Measurements from ENCODE around the gene CATSPERE.
A peak's percentile ranks its signal among the peaks of the same experiment; 100 is the strongest.
"Not testable (repeated sequence)": the region's sequence is repeated elsewhere in the genome, so short reads cannot be mapped to it uniquely, and the experiment has no call there.

Gene CATSPERE

GRCh38 chr1:244458781-244459180, 2.3 kb upstream of the CATSPERE start:
- Mint-ChIP-seq H3K27me3 (no peaks in the 10 kb centered on the region), H3K36me3 (peaks cover 9% of the 10 kb centered on the region), H3K4me1 (ENCODE audit: low read depth) (peaks cover 17% of the 10 kb centered on the region), H3K27ac (no peak overlapping the region), H3K9me3 (ENCODE audit: low read depth) (peaks cover 4% of the 10 kb centered on the region), H3K4me3 (no peak overlapping the region)

- H3K27me3 Mint-ChIP-seq: no peaks in the 10 kb centered on the region
- H3K27ac Mint-ChIP-seq: peak overlapping the region; percentile 25
- H3K36me3 Mint-ChIP-seq: peaks cover 6% of the 10 kb centered on the region
- peaks cover 15% of the 10 kb centered on the region for H3K4me1 Mint-ChIP-seq (ENCODE audit: low read depth)
- H3K9me3 Mint-ChIP-seq (ENCODE audit: low read depth): peaks cover 4% of the 10 kb centered on the region
- H3K4me3 Mint-ChIP-seq: peak overlapping the region; percentile 91
Observed at GRCh38 chr1:244460197-244460596, 876 bp upstream of the CATSPERE start.

- no peak overlapping the region for H3K27ac Mint-ChIP-seq
- H3K4me1 Mint-ChIP-seq (ENCODE audit: low read depth): no peaks in the 10 kb centered on the region
- H3K27me3 Mint-ChIP-seq: no peaks in the 10 kb centered on the region
- H3K4me3 Mint-ChIP-seq: no peak overlapping the region
- no peaks in the 10 kb centered on the region for H3K36me3 Mint-ChIP-seq
- H3K9me3 Mint-ChIP-seq (ENCODE audit: low read depth): no peaks in the 10 kb centered on the region
Observed at GRCh38 chr1:244466724-244467123, 5.7 kb downstream of the CATSPERE start.

GRCh38 chr1:244473059-244473605, 12.1 kb downstream of the CATSPERE start:
- Mint-ChIP-seq H3K4me1 (ENCODE audit: low read depth) (no peaks in the 10 kb centered on the region), H3K9me3 (ENCODE audit: low read depth) (peaks cover 5% of the 10 kb centered on the region), H3K36me3 (peaks cover 9% of the 10 kb centered on the region), H3K27ac (no peak overlapping the region), H3K27me3 (no peaks in the 10 kb centered on the region), H3K4me3 (no peak overlapping the region)

- H3K9me3 Mint-ChIP-seq (ENCODE audit: low read depth); H3K27ac Mint-ChIP-seq; H3K27me3 Mint-ChIP-seq; H3K4me3 Mint-ChIP-seq; H3K4me1 Mint-ChIP-seq (ENCODE audit: low read depth): not testable (repeated sequence)
- peaks cover 24% of the 10 kb centered on the region for H3K36me3 Mint-ChIP-seq
Observed at GRCh38 chr1:244484971-244485370, 23.9 kb downstream of the CATSPERE start.

- Mint-ChIP-seq H3K9me3 (ENCODE audit: low read depth) (no peaks in the 10 kb centered on the region), H3K36me3 (peaks cover 6% of the 10 kb centered on the region), H3K4me1 (ENCODE audit: low read depth) (no peaks in the 10 kb centered on the region), H3K27ac (no peak overlapping the region), H3K4me3 (no peak overlapping the region), H3K27me3 (no peaks in the 10 kb centered on the region)
Observed at GRCh38 chr1:244494653-244495052, 33.6 kb downstream of the CATSPERE start.

GRCh38 chr1:244496186-244496585, 35.1 kb downstream of the CATSPERE start:
- H3K4me1 Mint-ChIP-seq (ENCODE audit: low read depth): no peaks in the 10 kb centered on the region
- H3K36me3 Mint-ChIP-seq: peaks cover 8% of the 10 kb centered on the region
- H3K27me3 Mint-ChIP-seq: no peaks in the 10 kb centered on the region
- no peak overlapping the region for H3K4me3 Mint-ChIP-seq
- H3K27ac Mint-ChIP-seq: no peak overlapping the region
- peaks cover 8% of the 10 kb centered on the region for H3K9me3 Mint-ChIP-seq (ENCODE audit: low read depth)

GRCh38 chr1:244497805-244498204, 36.7 kb downstream of the CATSPERE start:
- H3K27me3 Mint-ChIP-seq: no peaks in the 10 kb centered on the region
- H3K4me3 Mint-ChIP-seq: no peak overlapping the region
- H3K9me3 Mint-ChIP-seq (ENCODE audit: low read depth): peaks cover 8% of the 10 kb centered on the region
- peaks cover 8% of the 10 kb centered on the region for H3K36me3 Mint-ChIP-seq
- no peaks in the 10 kb centered on the region for H3K4me1 Mint-ChIP-seq (ENCODE audit: low read depth)
- H3K27ac Mint-ChIP-seq: no peak overlapping the region

GRCh38 chr1:244499484-244499883, 38.4 kb downstream of the CATSPERE start:
- H3K4me3 Mint-ChIP-seq; H3K36me3 Mint-ChIP-seq; H3K4me1 Mint-ChIP-seq (ENCODE audit: low read depth); H3K9me3 Mint-ChIP-seq (ENCODE audit: low read depth); H3K27me3 Mint-ChIP-seq; H3K27ac Mint-ChIP-seq: not testable (repeated sequence)

- not testable (repeated sequence) for H3K27me3 Mint-ChIP-seq; H3K9me3 Mint-ChIP-seq (ENCODE audit: low read depth); H3K4me3 Mint-ChIP-seq; H3K27ac Mint-ChIP-seq; H3K4me1 Mint-ChIP-seq (ENCODE audit: low read depth); H3K36me3 Mint-ChIP-seq
Observed at GRCh38 chr1:244500515-244500914, 39.4 kb downstream of the CATSPERE start.

GRCh38 chr1:244502630-244503029, 41.6 kb downstream of the CATSPERE start:
- Mint-ChIP-seq H3K27ac (no peak overlapping the region), H3K9me3 (ENCODE audit: low read depth) (peaks cover 15% of the 10 kb centered on the region), H3K4me3 (no peak overlapping the region), H3K36me3 (peaks cover 12% of the 10 kb centered on the region), H3K4me1 (ENCODE audit: low read depth) (no peaks in the 10 kb centered on the region), H3K27me3 (no peaks in the 10 kb centered on the region)

GRCh38 chr1:244513493-244513892, 52.4 kb downstream of the CATSPERE start:
- Mint-ChIP-seq H3K4me1 (ENCODE audit: low read depth) (no peaks in the 10 kb centered on the region), H3K27me3 (no peaks in the 10 kb centered on the region), H3K36me3 (peaks cover 34% of the 10 kb centered on the region), H3K4me3 (no peak overlapping the region), H3K9me3 (ENCODE audit: low read depth) (peaks cover 22% of the 10 kb centered on the region), H3K27ac (no peak overlapping the region)

- H3K4me1 Mint-ChIP-seq (ENCODE audit: low read depth): no peaks in the 10 kb centered on the region
- no peak overlapping the region for H3K27ac Mint-ChIP-seq
- peaks cover 16% of the 10 kb centered on the region for H3K9me3 Mint-ChIP-seq (ENCODE audit: low read depth)
- H3K36me3 Mint-ChIP-seq: peaks cover 41% of the 10 kb centered on the region
- H3K27me3 Mint-ChIP-seq: no peaks in the 10 kb centered on the region
- no peak overlapping the region for H3K4me3 Mint-ChIP-seq
Observed at GRCh38 chr1:244515680-244516079, 54.6 kb downstream of the CATSPERE start.

- no peak overlapping the region for H3K4me3 Mint-ChIP-seq
- no peaks in the 10 kb centered on the region for H3K27me3 Mint-ChIP-seq
- H3K36me3 Mint-ChIP-seq: peaks cover 33% of the 10 kb centered on the region
- H3K9me3 Mint-ChIP-seq (ENCODE audit: low read depth): peaks cover 14% of the 10 kb centered on the region
- H3K4me1 Mint-ChIP-seq (ENCODE audit: low read depth): no peaks in the 10 kb centered on the region
- H3K27ac Mint-ChIP-seq: no peak overlapping the region
Observed at GRCh38 chr1:244536316-244536715, 75.2 kb downstream of the CATSPERE start.

GRCh38 chr1:244545511-244545910, 84.4 kb downstream of the CATSPERE start:
- Mint-ChIP-seq H3K27ac (no peak overlapping the region), H3K4me3 (no peak overlapping the region), H3K27me3 (no peaks in the 10 kb centered on the region), H3K36me3 (peaks cover 22% of the 10 kb centered on the region), H3K9me3 (ENCODE audit: low read depth) (peaks cover 45% of the 10 kb centered on the region), H3K4me1 (ENCODE audit: low read depth) (no peaks in the 10 kb centered on the region)

GRCh38 chr1:244548558-244549115, 87.6 kb downstream of the CATSPERE start:
- no peaks in the 10 kb centered on the region for H3K27me3 Mint-ChIP-seq
- H3K9me3 Mint-ChIP-seq (ENCODE audit: low read depth): peaks cover 36% of the 10 kb centered on the region
- H3K4me3 Mint-ChIP-seq: no peak overlapping the region
- H3K4me1 Mint-ChIP-seq (ENCODE audit: low read depth): no peaks in the 10 kb centered on the region
- H3K36me3 Mint-ChIP-seq: peaks cover 24% of the 10 kb centered on the region
- H3K27ac Mint-ChIP-seq: no peak overlapping the region

Data from activated naive CD8-positive, alpha-beta T cell (primary cell).